Measurements from ENCODE around the gene NYNRIN.

The NYNRIN gene

GRCh38 chr14:24418492-24418873 lies 19.7 kb downstream of the NYNRIN start:
- no peak for FAIRE-seq
- TF ChIP-seq POLR2A (IDR thresholded peaks at IDR 0.05; ENCODE audit: low read depth, low read length) (no peak), TAF1 (IDR thresholded peaks at IDR 0.05; ENCODE audit: low read depth, low read length) (no peak)
- DNase-seq (ENCODE audit: insufficient read length, low spot score), result no peak

DNA sequence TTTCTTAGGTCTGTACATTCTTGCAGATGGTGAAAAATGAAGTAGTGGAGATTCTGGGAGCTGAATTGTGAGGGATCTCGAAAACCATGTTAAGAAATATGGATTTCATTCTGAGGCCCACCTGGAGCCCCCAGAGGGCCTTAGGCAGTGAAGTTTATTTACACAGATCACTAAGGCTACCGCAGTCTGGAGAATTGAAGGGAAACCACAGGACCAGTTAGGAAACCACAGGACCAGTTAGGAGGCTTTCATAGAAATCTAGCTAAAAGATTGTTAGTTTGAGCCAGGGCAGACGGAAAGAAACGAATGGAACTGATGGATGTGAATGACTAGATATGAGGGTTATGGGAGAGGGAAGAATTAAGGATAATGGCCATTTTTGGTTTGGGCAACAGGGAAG lies 23.5 kb downstream of the NYNRIN start:
- no peak for TF ChIP-seq TAF1 (IDR thresholded peaks at IDR 0.05; ENCODE audit: low read depth, low read length)
- no peak for TF ChIP-seq SPI1 (IDR thresholded peaks at IDR 0.05; ENCODE audit: low read depth, low read length)
- no peak for TF ChIP-seq POLR2A (IDR thresholded peaks at IDR 0.05; ENCODE audit: low read depth, low read length)
- no peak for TF ChIP-seq POU2F2 (IDR thresholded peaks at IDR 0.05; ENCODE audit: low read depth, low read length)
- TF ChIP-seq PAX5 (IDR thresholded peaks at IDR 0.05; ENCODE audit: insufficient read depth, low read length, severe bottlenecking), result no peak
- no peak for TF ChIP-seq POLR2AphosphoS5 (IDR thresholded peaks at IDR 0.05; ENCODE audit: low read depth, low read length)
- no peak for DNase-seq (ENCODE audit: insufficient read length, low spot score)
- FAIRE-seq, result no peak

- DNase-seq (ENCODE audit: insufficient read length, low spot score), result no peak
- TF ChIP-seq POLR2AphosphoS5 (IDR thresholded peaks at IDR 0.05; ENCODE audit: low read depth, low read length) (no peak), PAX5 (IDR thresholded peaks at IDR 0.05; ENCODE audit: insufficient read depth, low read length, severe bottlenecking) (no peak)
- peak; percentile 74 for FAIRE-seq
Measured at GRCh38 chr14:24422694-24423601, 24.1 kb downstream of the NYNRIN start.

- FAIRE-seq, result no peak
- TF ChIP-seq TAF1 (IDR thresholded peaks at IDR 0.05; ENCODE audit: low read depth, low read length) (no peak), POU2F2 (IDR thresholded peaks at IDR 0.05; ENCODE audit: low read depth, low read length) (no peak), PAX5 (IDR thresholded peaks at IDR 0.05; ENCODE audit: insufficient read depth, low read length, severe bottlenecking) (no peak), POLR2A (IDR thresholded peaks at IDR 0.05; ENCODE audit: low read depth, low read length) (no peak), POLR2AphosphoS5 (IDR thresholded peaks at IDR 0.05; ENCODE audit: low read depth, low read length) (no peak), SPI1 (IDR thresholded peaks at IDR 0.05; ENCODE audit: low read depth, low read length) (no peak)
- no peak for DNase-seq (ENCODE audit: insufficient read length, low spot score)
Measured at GRCh38 chr14:24425704-24426103, 26.9 kb downstream of the NYNRIN start.

DNA sequence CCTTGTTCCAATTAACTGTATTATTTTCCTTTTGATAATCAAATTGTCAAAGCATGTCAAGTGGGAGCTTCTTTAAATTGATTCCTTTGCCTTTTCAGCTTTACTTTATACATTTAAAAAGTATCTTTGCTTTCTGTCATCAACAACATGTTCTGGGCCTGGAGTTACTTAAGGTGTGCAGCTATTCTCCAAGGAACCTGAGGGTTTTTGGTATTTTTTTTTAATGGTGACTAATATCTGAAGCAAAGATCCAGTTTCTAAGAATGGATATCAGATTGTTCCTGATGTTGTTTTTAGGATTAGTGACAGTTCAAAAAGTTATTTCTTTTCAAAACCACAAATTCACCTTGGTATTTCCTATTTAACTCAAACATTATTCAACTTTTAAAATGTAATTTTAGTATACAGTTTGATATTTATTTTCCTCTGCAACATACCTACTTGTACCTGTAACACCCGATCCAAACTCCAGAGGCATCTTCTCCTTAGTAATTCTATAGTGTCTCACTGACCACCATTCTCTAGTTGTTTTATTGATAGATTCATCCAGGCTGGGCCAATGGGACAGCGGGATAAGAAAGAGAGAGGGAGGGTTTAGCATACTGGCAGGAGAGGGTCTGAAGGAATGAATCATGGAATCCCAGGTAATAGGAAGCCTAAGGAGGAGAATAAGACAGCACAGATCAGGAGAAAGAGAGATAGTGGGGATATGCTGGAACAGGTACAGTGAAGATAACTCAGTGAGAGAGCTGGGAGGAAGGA lies 27.5 kb downstream of the NYNRIN start:
- FAIRE-seq (no peak), DNase-seq (ENCODE audit: insufficient read length, low spot score) (no peak)
- TF ChIP-seq SPI1 (IDR thresholded peaks at IDR 0.05; ENCODE audit: low read depth, low read length) (no peak), POLR2AphosphoS5 (IDR thresholded peaks at IDR 0.05; ENCODE audit: low read depth, low read length) (no peak), PAX5 (IDR thresholded peaks at IDR 0.05; ENCODE audit: insufficient read depth, low read length, severe bottlenecking) (no peak), TAF1 (IDR thresholded peaks at IDR 0.05; ENCODE audit: low read depth, low read length) (no peak), POU2F2 (IDR thresholded peaks at IDR 0.05; ENCODE audit: low read depth, low read length) (no peak), POLR2A (IDR thresholded peaks at IDR 0.05; ENCODE audit: low read depth, low read length) (no peak)

DNA sequence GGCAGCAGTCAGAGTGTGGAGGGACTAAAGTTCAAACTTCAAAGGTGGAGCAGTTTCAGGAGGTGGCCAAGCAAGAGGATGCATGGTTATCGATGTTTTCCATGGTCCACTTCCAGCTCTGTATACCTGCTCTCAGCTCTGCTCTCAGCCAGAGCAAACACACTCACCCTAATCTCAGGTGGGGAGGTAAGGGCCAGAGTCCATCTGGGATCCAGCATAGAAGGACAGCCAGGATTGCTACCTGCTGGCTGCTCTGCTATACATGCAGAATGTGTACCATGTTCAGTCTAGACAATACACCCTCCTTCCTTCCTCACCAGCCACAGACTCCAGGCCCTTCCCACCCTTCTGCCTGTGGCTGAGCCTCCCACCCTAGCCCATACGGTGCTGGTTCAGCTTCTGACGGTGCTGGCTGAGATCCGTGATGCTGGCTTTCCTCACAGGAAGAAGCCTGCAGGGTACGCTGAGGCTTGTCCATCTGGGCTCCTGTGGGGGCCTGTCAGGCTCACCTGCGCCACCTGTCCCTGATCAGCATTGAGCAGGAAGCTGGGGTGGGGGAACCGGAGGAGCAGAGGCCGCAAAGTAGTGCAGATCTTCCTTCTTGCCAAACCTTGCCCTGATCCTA lies 28.2 kb downstream of the NYNRIN start:
- FAIRE-seq, result no peak
- DNase-seq (ENCODE audit: insufficient read length, low spot score), result no peak
- TF ChIP-seq POLR2A (IDR thresholded peaks at IDR 0.05; ENCODE audit: low read depth, low read length) (no peak), TAF1 (IDR thresholded peaks at IDR 0.05; ENCODE audit: low read depth, low read length) (no peak), SPI1 (IDR thresholded peaks at IDR 0.05; ENCODE audit: low read depth, low read length) (no peak), PAX5 (IDR thresholded peaks at IDR 0.05; ENCODE audit: insufficient read depth, low read length, severe bottlenecking) (no peak)

- FAIRE-seq, result no peak
- TF ChIP-seq POU2F2 (IDR thresholded peaks at IDR 0.05; ENCODE audit: low read depth, low read length) (no peak), POLR2A (IDR thresholded peaks at IDR 0.05; ENCODE audit: low read depth, low read length) (no peak), POLR2AphosphoS5 (IDR thresholded peaks at IDR 0.05; ENCODE audit: low read depth, low read length) (no peak), PAX5 (IDR thresholded peaks at IDR 0.05; ENCODE audit: insufficient read depth, low read length, severe bottlenecking) (no peak), SPI1 (IDR thresholded peaks at IDR 0.05; ENCODE audit: low read depth, low read length) (no peak), TAF1 (IDR thresholded peaks at IDR 0.05; ENCODE audit: low read depth, low read length) (no peak)
- DNase-seq (ENCODE audit: insufficient read length, low spot score), result no peak
Measured at GRCh38 chr14:24427537-24428508, 29.0 kb downstream of the NYNRIN start.

GRCh38 chr14:24428628-24429394 lies 30.0 kb downstream of the NYNRIN start:
- TF ChIP-seq PAX5 (IDR thresholded peaks at IDR 0.05; ENCODE audit: insufficient read depth, low read length, severe bottlenecking), result no peak
- no peak for TF ChIP-seq POU2F2 (IDR thresholded peaks at IDR 0.05; ENCODE audit: low read depth, low read length)
- no peak for TF ChIP-seq TAF1 (IDR thresholded peaks at IDR 0.05; ENCODE audit: low read depth, low read length)
- TF ChIP-seq POLR2AphosphoS5 (IDR thresholded peaks at IDR 0.05; ENCODE audit: low read depth, low read length), result no peak
- TF ChIP-seq SPI1 (IDR thresholded peaks at IDR 0.05; ENCODE audit: low read depth, low read length), result no peak
- no peak for TF ChIP-seq POLR2A (IDR thresholded peaks at IDR 0.05; ENCODE audit: low read depth, low read length)
- FAIRE-seq (no peak), DNase-seq (ENCODE audit: insufficient read length, low spot score) (no peak)

All from GM12891 (cell line).